GM23248 (cell line): ENCODE measurements around the gene UPK3BL1. TPM values are rescaled to one million over a fixed set of nuclear protein-coding genes. Genes with fewer than 3 reads are reported as not detected.
"Not testable (repeated sequence)": the region's sequence is repeated elsewhere in the genome, so short reads cannot be mapped to it uniquely, and the experiment has no call there.

Experiments used
- DNase-seq: peaks from one replicate; pipeline ENCODE4 v3.0.0-alpha.2; 2015
- H2AFZ ChIP-seq: fragments of 200-600 bp; sonication (generic); 2 replicates; pipeline ENCODE4 v1.6.1; 2016; ENCODE audit warnings: antibody characterized with exemption
- H3F3A ChIP-seq: fragments of 200-600 bp; sonication (generic); 2 replicates; pipeline ENCODE4 v1.6.1; 2016; ENCODE audit warnings: mild to moderate bottlenecking, antibody characterized with exemption, mixed run types; ENCODE audit not compliant: insufficient read depth
- H3K27ac ChIP-seq: fragments of 200-600 bp; sonication (generic); 2 replicates; pipeline ENCODE4 v1.5.1; 2016; ENCODE audit warnings: mild to moderate bottlenecking
- H3K27me3 ChIP-seq: fragments of 200-600 bp; sonication (generic); replicated peaks from 2 replicates; pipeline ENCODE4 v1.6.1; 2016; ENCODE audit warnings: mild to moderate bottlenecking; ENCODE audit not compliant: insufficient read depth
- H3K36me3 ChIP-seq: fragments of 200-600 bp; sonication (generic); 2 replicates; pipeline ENCODE4 v1.6.1; 2016; ENCODE audit warnings: low read depth, mild to moderate bottlenecking
- H3K4me1 ChIP-seq: fragments of 200-600 bp; sonication (generic); 2 replicates; pipeline ENCODE4 v1.6.1; 2016; ENCODE audit warnings: mild to moderate bottlenecking; ENCODE audit not compliant: insufficient read depth
- H3K4me2 ChIP-seq: fragments of 200-600 bp; sonication (generic); one replicate; pipeline ENCODE4 v1.6.1; 2016; ENCODE audit warnings: mild to moderate bottlenecking; ENCODE audit not compliant: unreplicated experiment
- H3K4me3 ChIP-seq: fragments of 200-600 bp; sonication (generic); 2 replicates; pipeline ENCODE4 v1.5.1; 2016; ENCODE audit warnings: mild to moderate bottlenecking
- H3K79me2 ChIP-seq: fragments of 200-600 bp; sonication (generic); 2 replicates; pipeline ENCODE4 v1.6.1; 2016; ENCODE audit warnings: mild to moderate bottlenecking; ENCODE audit not compliant: insufficient read depth
- H3K9ac ChIP-seq: fragments of 200-600 bp; sonication (generic); 2 replicates; pipeline ENCODE4 v1.6.1; 2016; ENCODE audit warnings: mild to moderate bottlenecking
- H3K9me2 ChIP-seq: fragments of 200-600 bp; sonication (generic); 2 replicates; pipeline ENCODE4 v1.6.1; 2016; ENCODE audit warnings: mixed run types, mild to moderate bottlenecking, moderate library complexity; ENCODE audit not compliant: insufficient read depth
- H3K9me3 ChIP-seq: fragments of 200-600 bp; sonication (generic); one replicate; pipeline ENCODE4 v1.6.1; 2017; ENCODE audit warnings: low read depth
- H4K20me1 ChIP-seq: fragments of 200-600 bp; sonication (generic); 2 replicates; pipeline ENCODE4 v1.6.0; 2016; ENCODE audit not compliant: insufficient read depth
- WGBS, 2 experiments: methylation state at CpG; one replicate each; pipeline ENCODE4 v1.1.6; 2015 to 2017; ENCODE audit warnings: low lambda C conversion rate in 2 of 2, low coverage in 1 of 2; ENCODE audit errors: missing lambda C conversion rate in 2 of 2; 5-methylcytosine and 5-hydroxymethylcytosine counted together
- in situ Hi-C: fragments of 300-500 bp; cut with MboI; formaldehyde crosslinking; loops from 2 replicates; pipeline ENCODE4 v1.15.0; 2020
- polyA plus RNA-seq: library from polyadenylated mRNA; unstranded; fragments of >200 nt; fragmentation: Nextera tagmentation; extraction: Ambion mirVana; gene quantifications from 2 replicates; pipeline ENCODE4 v1.2.1, GENCODE V29; 2016
- total RNA-seq: library from RNA; depleted of rRNA; stranded (reverse); fragments of >200 nt; shearing (Covaris generic); gene quantifications from 2 replicates; pipeline ENCODE4 v1.2.3, GENCODE V29; 2014

UPK3BL1 gene
- total and polyA plus RNA-seq, 2 experiments from 2014 or later = 7.8 to 10.8 TPM

- H3F3A ChIP-seq, H4K20me1 ChIP-seq, H3K9me2 ChIP-seq, H3K36me3 ChIP-seq, H3K4me1 ChIP-seq, H3K9ac ChIP-seq, H3K4me3 ChIP-seq, H3K27ac ChIP-seq, H3K9me3 ChIP-seq, DNase-seq, H2AFZ ChIP-seq, in situ Hi-C loops, H3K27me3 ChIP-seq, H3K4me2 ChIP-seq, H3K79me2 ChIP-seq: not testable (repeated sequence)
- WGBS, 2 experiments = 99% methylated on average over 5 to 7 of the region's 7 CpGs
Measured at GRCh38 chr7:102647813-102648212, 5.2 kb upstream of the UPK3BL1 start.

GRCh38 chr7:102643404-102643803 is 813 bp upstream of the UPK3BL1 start:
- H4K20me1 ChIP-seq, H3K4me3 ChIP-seq, H3K4me2 ChIP-seq, in situ Hi-C loops, H3K27ac ChIP-seq, H3K4me1 ChIP-seq, H3F3A ChIP-seq, H3K9me3 ChIP-seq, H3K79me2 ChIP-seq, H3K27me3 ChIP-seq, H3K9me2 ChIP-seq, H3K9ac ChIP-seq, H3K36me3 ChIP-seq, H2AFZ ChIP-seq, DNase-seq: not testable (repeated sequence)
- WGBS, 2 experiments = no CpG with 5 or more reads among the region's 1 CpG

GRCh38 chr7:102638848-102639247 is 3.7 kb downstream of the UPK3BL1 start:
- WGBS, 2 experiments = 91 to 96% methylated on average over 4 to 5 of the region's 11 CpGs

GRCh38 chr7:102636956-102637355 is 5.6 kb downstream of the UPK3BL1 start:
- H3K9me3 ChIP-seq, H4K20me1 ChIP-seq, H3K27me3 ChIP-seq, H3K36me3 ChIP-seq, H3K27ac ChIP-seq, H3K4me1 ChIP-seq, DNase-seq, H3K4me2 ChIP-seq, H3K79me2 ChIP-seq, H3F3A ChIP-seq, H3K9me2 ChIP-seq, H3K4me3 ChIP-seq, in situ Hi-C loops, H3K9ac ChIP-seq, H2AFZ ChIP-seq: not testable (repeated sequence)
- 84 to 89% methylated on average over 8 to 9 of the region's 13 CpGs for WGBS, 2 experiments

More at GRCh38 chr7:102638848-102639247, 3.7 kb downstream of the UPK3BL1 start:
- H2AFZ ChIP-seq, H3F3A ChIP-seq, H4K20me1 ChIP-seq, H3K9me2 ChIP-seq, H3K9me3 ChIP-seq, H3K36me3 ChIP-seq, H3K4me1 ChIP-seq, in situ Hi-C loops, H3K27ac ChIP-seq, H3K79me2 ChIP-seq, H3K4me2 ChIP-seq, H3K4me3 ChIP-seq, H3K9ac ChIP-seq, DNase-seq, H3K27me3 ChIP-seq: not testable (repeated sequence)

DNA sequence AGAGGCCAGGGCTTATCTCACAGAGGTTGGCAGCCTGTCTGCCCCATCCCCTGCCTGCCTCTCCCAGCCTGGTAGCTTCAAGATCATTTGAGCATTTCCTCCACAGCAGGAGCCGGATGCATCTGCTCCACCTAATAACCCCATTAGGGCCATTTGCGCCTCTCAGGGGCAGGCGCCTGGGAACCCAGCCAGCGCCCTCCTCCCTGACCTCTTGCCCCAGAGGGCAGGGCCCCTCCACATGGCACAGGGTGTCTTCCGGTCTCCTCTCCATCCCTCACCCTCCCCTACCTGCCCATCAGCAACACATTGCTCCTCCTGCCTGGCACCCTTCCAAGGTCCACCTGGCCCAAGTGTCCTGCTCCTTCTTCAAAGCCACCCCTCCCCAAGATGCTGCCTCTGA is 7.2 kb downstream of the UPK3BL1 start:
- H3F3A ChIP-seq, H3K4me1 ChIP-seq, H4K20me1 ChIP-seq, H3K27me3 ChIP-seq, H3K36me3 ChIP-seq, H3K4me2 ChIP-seq, DNase-seq, H3K9ac ChIP-seq, H2AFZ ChIP-seq, H3K9me3 ChIP-seq, H3K27ac ChIP-seq, H3K4me3 ChIP-seq, H3K79me2 ChIP-seq, in situ Hi-C loops, H3K9me2 ChIP-seq: not testable (repeated sequence)
- no CpG with 5 or more reads among the region's 5 CpGs for WGBS, 2 experiments

GRCh38 chr7:102634299-102634698 is 8.3 kb downstream of the UPK3BL1 start:
- H3K27me3 ChIP-seq, H3K9me2 ChIP-seq, H3K27ac ChIP-seq, H3K79me2 ChIP-seq, H2AFZ ChIP-seq, H3K9me3 ChIP-seq, DNase-seq, H3K4me3 ChIP-seq, H3K9ac ChIP-seq, in situ Hi-C loops, H3K4me2 ChIP-seq, H3K4me1 ChIP-seq, H4K20me1 ChIP-seq, H3F3A ChIP-seq, H3K36me3 ChIP-seq: not testable (repeated sequence)
- 89 to 100% methylated on average over 2 to 5 of the region's 6 CpGs for WGBS, 2 experiments

- H3K9me3 ChIP-seq, H3K4me3 ChIP-seq, H4K20me1 ChIP-seq, H3K4me1 ChIP-seq, H3K27me3 ChIP-seq, H3K4me2 ChIP-seq, H2AFZ ChIP-seq, H3K36me3 ChIP-seq, H3K9me2 ChIP-seq, in situ Hi-C loops, DNase-seq, H3K9ac ChIP-seq, H3K27ac ChIP-seq, H3F3A ChIP-seq, H3K79me2 ChIP-seq: not testable (repeated sequence)
- 72 to 80% methylated on average over 7 to 8 of the region's 9 CpGs for WGBS, 2 experiments
Measured at GRCh38 chr7:102630622-102631021, 12.0 kb downstream of the UPK3BL1 start.

DNA sequence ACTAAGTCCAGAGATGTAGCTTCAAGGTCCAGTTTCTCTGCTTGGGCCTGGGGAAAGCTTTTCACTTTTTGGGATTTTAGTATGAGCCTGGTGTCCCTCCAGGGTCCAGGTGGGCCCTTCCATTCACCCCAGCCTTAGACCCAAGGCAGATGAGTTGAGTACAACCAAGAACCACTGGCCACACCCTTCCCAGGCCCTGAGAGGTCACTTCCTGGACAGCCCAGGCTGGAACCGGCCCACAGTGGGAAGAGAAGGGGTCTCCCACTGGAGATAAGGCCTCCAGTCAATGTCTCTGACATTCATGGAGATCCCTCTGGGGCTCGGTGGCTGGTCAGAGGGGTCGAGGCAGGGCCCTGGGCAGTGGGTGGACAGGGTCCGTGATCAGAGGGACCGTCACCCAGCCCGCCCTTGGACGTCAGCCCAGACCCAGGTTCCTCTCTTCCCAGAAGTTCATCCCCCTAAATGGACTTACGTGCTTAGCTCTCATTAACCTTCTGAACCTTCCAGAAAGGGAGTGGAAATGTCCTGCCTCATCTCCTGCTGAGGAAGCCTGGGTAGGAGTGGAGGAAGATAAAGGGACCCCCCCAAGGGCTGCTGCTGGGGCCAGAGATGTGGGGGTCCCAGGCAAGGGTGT is 15.2 kb downstream of the UPK3BL1 start:
- H3K4me1 ChIP-seq, H2AFZ ChIP-seq, H4K20me1 ChIP-seq, H3K9me3 ChIP-seq, H3F3A ChIP-seq, H3K27me3 ChIP-seq, H3K27ac ChIP-seq, H3K4me3 ChIP-seq, in situ Hi-C loops, H3K79me2 ChIP-seq, DNase-seq, H3K9ac ChIP-seq, H3K9me2 ChIP-seq, H3K36me3 ChIP-seq, H3K4me2 ChIP-seq: not testable (repeated sequence)
- WGBS, 2 experiments = no CpG with 5 or more reads among the region's 8 CpGs
